Astrocyte (in vitro differentiated cells and primary cell): ENCODE data around the gene NCR2.

Experiments used
- EZH2 ChIP-seq: IDR thresholded peaks from 2 replicates; pipeline ENCODE4 v1.6.1; 2012; ENCODE audit warnings: mild to moderate bottlenecking, low read length, inconsistent platforms; ENCODE audit not compliant: insufficient read depth
- TF ChIP-seq, protein P1 (sequence below): IDR thresholded peaks from 2 replicates; pipeline ENCODE4 v1.5.1; 2011; ENCODE audit warnings: low read depth, mild to moderate bottlenecking, inconsistent platforms, low read length, moderate library complexity; ENCODE audit not compliant: insufficient read depth

DNA sequence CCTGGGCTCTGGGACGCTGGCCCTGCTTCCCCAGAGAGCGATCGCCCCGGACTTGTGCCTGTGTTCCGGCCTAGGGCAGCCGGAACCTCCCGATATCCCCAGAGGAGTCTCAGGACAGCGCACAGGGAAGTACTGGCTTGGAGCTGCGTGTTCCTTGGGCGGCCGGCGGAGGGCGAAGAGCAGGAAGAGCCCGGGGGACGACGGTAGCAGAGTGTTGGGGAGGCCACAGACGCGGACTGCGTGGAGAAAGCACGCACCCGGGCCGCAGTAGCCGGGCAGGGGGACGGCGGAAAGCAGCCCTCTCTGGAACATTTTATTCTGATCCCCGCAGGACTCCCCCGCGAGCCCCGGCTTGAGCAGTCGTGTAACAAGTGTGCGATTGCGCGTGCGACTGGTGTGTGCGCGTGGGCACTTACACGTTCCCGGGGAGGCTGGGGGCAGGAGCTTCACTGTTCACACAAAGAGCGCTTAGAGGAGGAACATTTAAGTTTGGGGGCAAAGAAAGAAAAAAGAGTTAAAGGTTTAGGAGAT, 36.1 kb downstream of the NCR2 start:
- TF ChIP-seq, protein P1, sequence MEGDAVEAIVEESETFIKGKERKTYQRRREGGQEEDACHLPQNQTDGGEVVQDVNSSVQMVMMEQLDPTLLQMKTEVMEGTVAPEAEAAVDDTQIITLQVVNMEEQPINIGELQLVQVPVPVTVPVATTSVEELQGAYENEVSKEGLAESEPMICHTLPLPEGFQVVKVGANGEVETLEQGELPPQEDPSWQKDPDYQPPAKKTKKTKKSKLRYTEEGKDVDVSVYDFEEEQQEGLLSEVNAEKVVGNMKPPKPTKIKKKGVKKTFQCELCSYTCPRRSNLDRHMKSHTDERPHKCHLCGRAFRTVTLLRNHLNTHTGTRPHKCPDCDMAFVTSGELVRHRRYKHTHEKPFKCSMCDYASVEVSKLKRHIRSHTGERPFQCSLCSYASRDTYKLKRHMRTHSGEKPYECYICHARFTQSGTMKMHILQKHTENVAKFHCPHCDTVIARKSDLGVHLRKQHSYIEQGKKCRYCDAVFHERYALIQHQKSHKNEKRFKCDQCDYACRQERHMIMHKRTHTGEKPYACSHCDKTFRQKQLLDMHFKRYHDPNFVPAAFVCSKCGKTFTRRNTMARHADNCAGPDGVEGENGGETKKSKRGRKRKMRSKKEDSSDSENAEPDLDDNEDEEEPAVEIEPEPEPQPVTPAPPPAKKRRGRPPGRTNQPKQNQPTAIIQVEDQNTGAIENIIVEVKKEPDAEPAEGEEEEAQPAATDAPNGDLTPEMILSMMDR = no peak
- no peak for TF ChIP-seq EZH2
